GM12874 (cell line): ENCODE data around the gene SRPK2.

Experiments
- CTCF ChIP-seq: IDR thresholded peaks from 2 replicates; pipeline ENCODE4 v1.5.1; 2011; ENCODE audit warnings: low read depth, mild to moderate bottlenecking, control low read depth, low read length, moderate library complexity; ENCODE audit not compliant: insufficient read depth

SRPK2 gene

GRCh38 chr7:105206985-105207384, 181.7 kb downstream of the SRPK2 start:
- no peak for TF ChIP-seq CTCF

- no peak for TF ChIP-seq CTCF
Measured at GRCh38 chr7:105205592-105206237, 183.0 kb downstream of the SRPK2 start.

DNA sequence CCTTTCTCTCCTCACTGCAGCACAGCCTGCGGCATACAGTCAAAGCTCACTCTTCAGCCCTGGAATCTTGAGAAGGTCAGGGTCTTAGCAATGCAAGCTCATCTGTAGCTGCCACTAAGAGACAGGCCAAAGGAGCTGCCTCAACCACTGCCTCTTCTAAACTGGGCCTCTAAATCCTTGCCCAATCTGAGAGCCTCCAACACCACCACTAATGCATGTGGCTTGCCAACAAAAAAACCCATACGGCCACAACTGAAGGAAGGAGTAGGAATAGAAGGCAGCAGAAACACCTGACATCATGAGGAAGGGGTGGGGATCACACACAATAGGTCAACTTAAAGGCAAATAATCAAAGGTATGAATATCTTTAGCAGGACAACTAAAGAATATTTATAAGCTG, 183.8 kb downstream of the SRPK2 start:
- no peak for TF ChIP-seq CTCF

GRCh38 chr7:105204520-105204919, 184.2 kb downstream of the SRPK2 start:
- TF ChIP-seq CTCF, result no peak

DNA sequence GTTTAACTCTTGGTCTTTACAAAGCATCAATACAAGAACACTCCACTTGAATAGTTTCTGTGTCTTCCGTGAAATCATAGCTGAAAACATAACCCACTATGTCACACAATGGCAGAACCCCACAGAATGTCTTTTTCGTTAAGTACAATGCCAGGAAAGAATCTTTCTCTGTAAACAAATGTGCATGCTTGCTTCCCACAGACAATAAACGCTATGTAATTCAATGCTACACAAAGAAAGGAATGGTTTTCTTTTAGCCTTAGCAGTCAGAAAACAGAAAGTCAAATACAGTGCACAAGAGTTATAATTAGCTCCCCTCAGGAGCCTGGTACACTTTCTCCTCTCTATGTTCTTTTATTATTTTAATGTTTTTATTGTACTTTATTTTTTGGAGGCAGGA, 186.1 kb downstream of the SRPK2 start:
- no peak for TF ChIP-seq CTCF

- no peak for TF ChIP-seq CTCF
Measured at GRCh38 chr7:105199386-105199785, 189.3 kb downstream of the SRPK2 start.

DNA sequence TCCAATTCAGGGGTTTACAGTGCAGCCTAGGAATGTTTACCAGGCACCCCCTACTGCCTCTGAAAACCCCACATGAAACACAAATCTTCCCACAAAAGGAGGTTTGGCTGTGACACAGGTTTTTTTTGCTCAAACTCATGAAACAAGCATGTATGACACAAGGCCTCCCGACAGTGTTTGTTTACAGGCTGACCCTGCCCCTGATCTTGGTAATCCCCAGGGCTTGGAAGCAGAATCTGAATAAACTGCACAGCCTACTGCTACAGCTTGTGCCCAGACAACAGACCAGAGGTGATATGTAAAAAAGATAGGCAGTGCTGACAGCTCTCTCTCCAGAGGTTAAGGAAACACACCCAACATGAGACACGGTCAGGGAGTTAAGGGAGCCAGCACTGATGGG, 190.5 kb downstream of the SRPK2 start:
- no peak for TF ChIP-seq CTCF
